Right kidney (tissue), 9 donors: ENCODE results near the gene ZNF527.
"Not testable (repeated sequence)": the region's sequence is repeated elsewhere in the genome, so short reads cannot be mapped to it uniquely, and the experiment has no call there.

ENCODE experiments used
- DNase-seq: peaks from one replicate; pipeline ENCODE4 v3.0.0-alpha.2; 2016
- long read RNA-seq, 8 donors: transcript quantifications; one replicate each; lab custom pipeline, GENCODE V29; 2026

Gene ZNF527
- long read RNA-seq, donor 1, partial matches to known transcripts, result 0 of 3 reads
- long read RNA-seq, donor 1, other reads (novel, unspliced or antisense), result 0 of 3 reads
- long read RNA-seq, donor 2, result 0 reads
- long read RNA-seq, donor 3, partial matches to known transcripts, result 0 of 1 reads
- long read RNA-seq, donor 3, other reads (novel, unspliced or antisense), result 0 of 1 reads
- long read RNA-seq, donor 4, partial matches to known transcripts, result 0 of 1 reads
- long read RNA-seq, donor 4, other reads (novel, unspliced or antisense), result 0 of 1 reads
- long read RNA-seq, donor 5, partial matches to known transcripts, result 0 of 2 reads
- long read RNA-seq, donor 5, other reads (novel, unspliced or antisense), result 0 of 2 reads
- long read RNA-seq, donor 6, partial matches to known transcripts, result 0 of 1 reads
- long read RNA-seq, donor 6, other reads (novel, unspliced or antisense), result 0 of 1 reads
- long read RNA-seq, donor 7, result 0 reads
- long read RNA-seq, donor 8, partial matches to known transcripts, result 0 of 1 reads
- long read RNA-seq, donor 8, other reads (novel, unspliced or antisense), result 0 of 1 reads

- DNase-seq, result peak; percentile 95
Observed at GRCh38 chr19:37370880-37371661, at the start of gene ZNF527. Gene ZNF527, plus strand, starts transcription at chr19:37371099. Its CDS starts 3,100 bp downstream, at chr19:37374199.

- DNase-seq, result no peak
Observed at GRCh38 chr19:37329686-37330085, 41.2 kb upstream of the ZNF527 start.

DNA sequence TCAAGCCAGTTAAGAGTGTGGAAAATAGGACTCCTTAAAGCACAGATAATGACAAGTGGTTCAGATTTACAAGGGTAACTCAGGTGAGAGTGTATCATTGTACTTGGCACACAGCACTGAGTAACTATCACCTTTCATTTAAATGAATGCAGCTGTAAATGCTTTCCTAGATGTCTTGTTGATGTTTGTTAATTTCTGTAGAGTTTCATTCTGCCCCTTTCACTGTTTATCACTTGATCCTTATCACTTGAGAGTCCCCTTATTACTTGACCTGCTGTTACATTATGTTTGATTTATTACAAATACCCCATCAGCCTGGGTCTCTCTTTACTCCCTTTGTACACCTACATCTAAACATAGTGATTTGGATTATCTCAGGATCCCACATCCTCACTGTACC lies 38.1 kb upstream of the ZNF527 start:
- no peak for DNase-seq

DNA sequence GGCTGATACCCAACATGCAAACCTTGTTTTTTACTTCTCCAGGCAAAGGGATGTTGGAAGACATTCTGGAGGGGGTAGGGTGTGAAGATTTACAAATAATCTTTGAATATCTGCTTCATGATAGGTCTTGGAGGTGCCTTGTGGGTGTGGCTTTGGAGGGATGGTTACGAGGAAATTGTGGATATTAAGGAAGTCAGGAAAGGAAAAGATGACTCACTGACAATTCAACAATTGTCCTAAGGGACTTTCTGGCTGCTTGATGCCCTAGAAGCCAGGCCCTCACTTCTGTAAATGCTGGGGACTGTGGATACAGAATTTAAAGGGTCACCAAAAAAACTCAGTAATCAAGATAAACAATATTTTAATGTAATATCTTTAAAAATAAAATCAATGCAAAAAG lies 37.4 kb upstream of the ZNF527 start:
- DNase-seq, result no peak

GRCh38 chr19:37334179-37335071 lies 36.5 kb upstream of the ZNF527 start:
- peak; percentile 87 for DNase-seq

DNA sequence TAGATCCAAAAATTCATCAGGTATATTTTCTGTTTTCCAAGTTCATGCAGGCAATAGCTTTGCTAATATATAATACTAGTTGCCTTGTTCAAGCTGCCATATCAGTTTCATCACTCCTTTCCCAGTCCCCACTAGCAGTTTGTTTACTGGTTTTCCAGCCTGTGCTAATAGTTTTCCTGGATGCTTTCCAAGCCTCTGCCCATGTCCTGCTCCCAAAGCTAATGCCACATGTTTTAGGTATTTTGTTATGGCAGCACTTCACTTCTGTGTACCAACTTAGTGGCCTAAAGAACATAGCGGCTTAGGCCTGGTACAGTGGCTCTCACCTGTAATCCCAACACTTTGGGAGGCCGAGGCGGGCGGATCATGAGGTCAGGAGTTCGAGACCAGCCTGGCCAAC lies 28.1 kb upstream of the ZNF527 start:
- DNase-seq, result no peak

DNA sequence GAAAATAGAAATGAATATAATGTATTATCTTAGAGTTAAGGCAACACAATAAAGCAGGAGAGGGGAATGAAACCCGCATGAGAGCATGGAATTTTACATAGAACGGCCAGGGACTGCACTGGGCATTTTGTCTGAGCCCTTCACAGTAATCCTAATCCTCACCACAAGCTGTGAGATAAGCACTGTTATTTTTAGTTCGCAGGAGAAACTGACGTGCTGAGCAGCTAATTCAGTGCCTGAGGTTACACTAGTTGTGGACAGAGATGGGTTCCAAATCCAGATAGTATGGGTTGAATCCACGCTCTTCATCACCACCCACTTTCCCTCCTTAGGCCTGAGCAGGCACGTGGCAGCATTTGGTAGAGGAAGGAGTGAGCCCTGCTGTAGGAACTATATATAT lies 24.8 kb upstream of the ZNF527 start:
- no peak for DNase-seq

DNA sequence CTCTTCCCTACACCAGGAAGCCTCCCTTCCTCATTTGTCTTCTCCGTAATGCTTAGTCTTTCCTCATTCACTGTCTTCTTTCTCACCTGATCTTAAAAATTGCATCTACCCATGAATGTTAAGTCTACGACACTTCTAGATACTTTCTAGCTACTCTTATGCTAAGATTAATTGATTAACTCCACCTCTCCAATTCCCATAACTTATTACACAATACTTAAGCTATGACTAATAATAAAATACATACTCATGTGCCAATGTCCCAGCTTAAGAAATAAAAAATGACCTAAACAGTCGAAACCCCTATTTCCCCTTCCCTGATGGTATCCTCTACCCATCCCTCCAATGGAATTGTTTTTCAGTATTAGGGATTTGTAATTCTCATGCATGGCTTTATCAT lies 22.8 kb upstream of the ZNF527 start:
- DNase-seq, result no peak

DNA sequence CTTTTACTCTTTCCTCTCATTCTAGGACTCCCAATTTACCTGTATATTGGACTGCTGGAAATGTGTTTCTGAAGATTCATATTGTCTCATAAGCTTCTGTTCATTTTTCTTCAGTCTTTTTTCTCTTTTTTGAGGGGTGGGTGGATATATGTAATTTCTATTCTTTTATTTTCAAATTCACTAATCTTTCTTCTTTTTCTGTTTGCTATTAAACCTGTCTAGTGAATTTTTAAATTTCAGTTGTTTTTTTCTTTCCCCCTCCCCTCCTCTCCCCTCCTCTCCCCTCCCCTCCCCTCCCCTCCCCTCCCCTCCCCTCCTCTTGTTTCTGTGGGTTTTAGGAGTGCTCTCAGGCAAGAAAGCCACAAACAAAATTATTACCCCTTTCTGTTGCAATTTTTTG lies 16.9 kb upstream of the ZNF527 start:
- no peak for DNase-seq

DNA sequence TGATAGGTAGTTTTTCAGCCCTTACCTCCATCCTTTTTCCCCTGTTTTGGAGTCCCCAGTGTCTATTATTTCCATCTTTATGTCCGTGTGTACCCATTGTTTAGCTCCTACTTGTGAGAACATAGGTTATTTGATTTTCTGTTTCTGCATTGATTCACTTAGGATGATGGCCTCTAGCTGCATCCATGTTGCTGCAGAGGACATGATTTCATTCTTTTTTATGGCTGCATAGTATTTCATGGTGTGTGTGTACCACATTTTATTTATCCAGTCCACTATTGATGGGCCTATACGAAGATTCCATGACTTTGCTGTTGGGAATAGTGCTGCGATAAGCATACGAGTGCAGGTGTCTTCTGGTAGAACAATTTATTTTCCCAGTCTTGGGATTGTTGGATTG lies 15.0 kb upstream of the ZNF527 start:
- DNase-seq, result no peak

DNA sequence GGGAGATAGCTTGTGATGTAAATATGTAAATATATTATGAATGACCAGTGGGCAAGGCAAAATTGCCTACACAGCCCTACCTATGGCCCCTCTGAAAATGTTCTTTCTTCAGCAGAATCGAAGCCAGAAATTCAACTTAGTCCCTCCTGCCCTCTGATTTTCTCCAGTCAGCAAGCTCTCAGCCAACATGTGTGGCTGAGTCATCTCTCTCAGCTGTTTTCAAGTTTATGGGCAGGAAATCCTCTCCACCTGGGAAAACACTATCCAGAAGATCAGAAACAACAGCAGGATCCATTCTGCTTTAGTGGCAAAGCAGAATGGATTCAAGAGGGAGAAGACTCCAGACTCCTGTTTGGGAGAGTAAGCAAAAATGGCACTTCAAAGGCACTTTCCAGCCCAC lies 8.9 kb upstream of the ZNF527 start:
- DNase-seq, result no peak

GRCh38 chr19:37362733-37363132 lies 8.2 kb upstream of the ZNF527 start:
- DNase-seq, result no peak

DNA sequence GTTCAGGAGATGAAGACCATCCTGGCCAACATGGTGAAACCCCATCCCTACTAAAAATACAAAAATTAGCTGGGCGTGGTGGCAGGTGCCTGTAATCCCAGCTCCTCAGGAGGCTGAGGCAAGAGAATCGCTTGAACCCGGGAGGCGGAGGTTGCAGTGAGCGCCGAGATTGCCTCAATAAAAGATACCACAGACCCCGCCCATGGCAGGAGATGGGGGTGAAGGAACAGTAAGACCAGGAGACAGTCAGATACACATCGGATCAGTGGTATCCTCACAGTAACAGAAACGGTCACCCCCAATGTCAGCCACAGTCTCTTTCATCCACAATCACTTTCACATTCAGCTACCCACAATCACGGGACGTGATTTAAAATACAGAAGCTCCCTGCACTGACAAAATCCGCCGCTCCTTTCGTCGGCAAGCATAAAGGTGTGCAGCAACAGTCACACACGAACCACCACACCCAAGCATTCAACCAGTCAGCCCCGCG lies 466 bp upstream of the ZNF527 start:
- DNase-seq, result not testable (repeated sequence)

DNA sequence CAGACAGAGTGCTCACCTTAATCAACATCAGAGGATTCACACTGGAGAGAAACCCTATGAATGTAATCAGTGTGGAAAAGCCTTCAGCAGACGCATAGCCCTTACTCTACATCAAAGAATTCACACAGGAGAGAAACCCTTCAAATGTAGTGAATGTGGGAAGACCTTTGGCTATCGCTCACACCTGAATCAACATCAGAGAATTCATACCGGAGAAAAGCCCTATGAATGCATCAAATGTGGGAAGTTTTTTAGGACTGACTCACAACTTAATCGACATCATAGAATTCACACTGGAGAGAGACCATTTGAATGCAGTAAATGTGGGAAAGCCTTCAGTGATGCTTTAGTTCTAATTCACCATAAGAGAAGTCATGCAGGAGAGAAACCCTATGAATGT lies 18.3 kb downstream of the ZNF527 start:
- DNase-seq, result no peak

- not testable (repeated sequence) for DNase-seq
Observed at GRCh38 chr19:37391399-37391798, 20.5 kb downstream of the ZNF527 start.

- no peak for DNase-seq
Observed at GRCh38 chr19:37401078-37401477, 30.2 kb downstream of the ZNF527 start.

GRCh38 chr19:37403403-37403802 lies 32.5 kb downstream of the ZNF527 start:
- no peak for DNase-seq

DNA sequence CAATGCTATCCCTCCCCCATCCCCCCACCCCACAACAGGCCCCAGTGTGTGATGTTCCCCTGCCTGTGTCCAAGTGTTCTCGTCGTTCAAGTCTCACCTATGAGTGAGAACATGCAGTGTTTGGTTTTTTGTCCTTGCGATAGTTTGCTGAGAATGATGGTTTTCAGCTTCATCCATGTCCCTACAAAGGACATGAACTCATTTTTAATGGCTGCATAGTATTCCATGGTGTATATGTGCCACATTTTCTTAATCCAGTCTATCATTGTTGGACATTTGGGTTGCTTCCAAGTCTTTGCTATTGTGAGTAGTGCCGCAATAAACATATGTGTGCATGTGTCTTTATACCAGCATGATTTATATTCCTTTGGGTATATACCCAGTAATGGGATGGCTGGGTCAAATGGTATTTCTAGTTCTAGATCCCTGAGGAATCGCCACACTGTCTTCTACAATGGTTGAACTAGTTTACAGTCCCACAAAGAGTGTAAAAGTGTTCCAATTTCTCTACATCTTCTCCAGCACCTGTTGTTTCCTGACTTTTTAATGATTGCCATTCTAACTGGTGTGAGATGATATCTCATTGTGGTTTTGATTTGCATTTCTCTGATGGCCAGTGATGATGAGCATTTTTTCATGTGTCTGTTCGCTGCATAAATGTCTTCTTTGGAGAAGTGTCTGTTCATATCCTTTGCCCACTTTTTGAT lies 35.4 kb downstream of the ZNF527 start:
- DNase-seq, result not testable (repeated sequence)

DNA sequence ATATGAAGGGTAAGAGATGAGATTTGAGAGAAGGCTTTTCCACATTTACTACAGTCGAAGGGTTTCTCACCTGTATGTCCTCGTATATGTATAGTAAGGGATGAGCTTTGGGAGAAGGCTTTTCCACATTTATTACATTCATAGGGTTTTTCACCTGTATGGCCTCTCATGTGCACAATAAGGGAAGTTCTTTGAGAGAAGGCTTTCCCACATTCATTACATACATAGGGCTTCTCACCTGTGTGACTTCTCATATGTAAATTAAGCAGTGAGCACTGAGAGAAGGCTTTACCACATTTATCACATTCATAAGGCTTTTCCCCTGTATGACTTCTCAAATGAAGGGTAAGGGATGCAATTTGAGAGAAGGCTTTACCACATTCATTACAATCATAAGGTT lies 41.8 kb downstream of the ZNF527 start:
- no peak for DNase-seq

GRCh38 chr19:37413313-37414084 lies 42.6 kb downstream of the ZNF527 start:
- no peak for DNase-seq
